HG02571 (cell line): ENCODE measurements around the gene LCE5A.
"Not testable (repeated sequence)": the region's sequence is repeated elsewhere in the genome, so short reads cannot be mapped to it uniquely, and the experiment has no call there.

ENCODE experiments used
- ATAC-seq: cut with Tn5 transposase; IDR thresholded peaks from one replicate; pipeline ENCODE4 v1.9.1; 2021; ENCODE audit warnings: mild to moderate bottlenecking, moderate library complexity; ENCODE audit not compliant: unreplicated experiment

The LCE5A gene

DNA sequence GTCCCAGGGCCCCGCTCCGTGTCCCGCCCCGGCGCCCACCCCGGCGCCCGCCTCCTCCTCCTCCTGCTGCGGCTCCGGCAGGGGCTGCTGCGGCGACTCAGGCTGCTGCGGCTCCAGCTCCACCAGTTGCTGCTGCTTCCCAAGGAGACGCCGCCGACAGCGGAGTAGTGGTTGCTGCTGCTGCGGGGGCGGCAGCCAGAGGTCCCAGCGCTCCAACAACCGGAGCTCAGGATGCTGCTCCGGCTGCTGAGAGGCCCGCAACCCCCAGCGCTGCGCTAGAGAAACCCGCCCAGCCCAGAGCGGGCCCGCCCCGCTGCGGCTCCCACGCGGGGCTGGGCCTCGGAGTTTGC lies 4.8 kb downstream of the LCE5A start:
- no peak for ATAC-seq

DNA sequence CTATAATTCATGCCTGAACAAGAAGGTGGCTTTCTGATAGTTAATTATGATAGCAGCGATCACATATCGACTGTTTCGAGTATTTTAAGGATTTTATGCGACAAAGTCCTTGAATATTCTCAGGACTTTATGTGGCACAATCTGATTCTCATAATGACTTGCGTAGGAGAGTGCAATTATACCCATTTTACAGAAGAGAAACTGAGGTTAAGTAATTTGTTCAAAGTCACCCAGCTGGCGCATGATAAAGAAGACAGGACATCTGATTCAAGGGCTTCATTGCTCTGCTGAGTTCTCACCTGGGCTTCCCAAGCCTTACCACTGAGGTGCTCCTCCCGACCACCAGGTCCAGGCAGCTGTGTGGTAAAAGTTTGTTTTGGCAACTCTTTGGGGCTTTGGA lies 5.5 kb downstream of the LCE5A start:
- no peak for ATAC-seq

- ATAC-seq: no peak
Observed at GRCh38 chr1:152517237-152517811, 6.7 kb downstream of the LCE5A start.

GRCh38 chr1:152519851-152520250 lies 9.2 kb downstream of the LCE5A start:
- ATAC-seq: no peak

DNA sequence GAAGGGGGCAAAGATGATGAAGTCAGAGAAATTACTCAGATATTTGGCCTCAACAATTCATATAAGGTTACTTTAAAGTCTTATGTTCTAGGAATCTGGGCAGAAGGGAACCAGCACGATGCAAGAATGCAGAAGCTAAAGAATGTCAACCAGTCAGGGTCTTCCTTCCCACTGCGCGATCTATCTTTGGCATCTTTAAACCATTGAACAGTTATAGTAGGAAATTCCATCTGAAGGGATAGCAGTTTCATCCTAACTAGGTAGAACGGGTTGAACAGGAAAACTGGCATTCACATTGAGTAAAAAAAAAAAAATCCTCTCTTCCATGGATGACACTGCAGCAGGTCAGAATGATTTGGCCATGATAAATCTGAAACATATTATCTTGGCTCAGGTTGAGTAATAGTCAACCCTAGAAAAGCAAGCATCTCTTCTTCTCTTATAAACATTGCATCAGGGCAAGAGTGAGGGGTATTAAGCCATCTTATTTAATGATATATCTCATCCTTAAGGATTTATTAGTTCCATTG lies 10.0 kb downstream of the LCE5A start:
- no peak for ATAC-seq

DNA sequence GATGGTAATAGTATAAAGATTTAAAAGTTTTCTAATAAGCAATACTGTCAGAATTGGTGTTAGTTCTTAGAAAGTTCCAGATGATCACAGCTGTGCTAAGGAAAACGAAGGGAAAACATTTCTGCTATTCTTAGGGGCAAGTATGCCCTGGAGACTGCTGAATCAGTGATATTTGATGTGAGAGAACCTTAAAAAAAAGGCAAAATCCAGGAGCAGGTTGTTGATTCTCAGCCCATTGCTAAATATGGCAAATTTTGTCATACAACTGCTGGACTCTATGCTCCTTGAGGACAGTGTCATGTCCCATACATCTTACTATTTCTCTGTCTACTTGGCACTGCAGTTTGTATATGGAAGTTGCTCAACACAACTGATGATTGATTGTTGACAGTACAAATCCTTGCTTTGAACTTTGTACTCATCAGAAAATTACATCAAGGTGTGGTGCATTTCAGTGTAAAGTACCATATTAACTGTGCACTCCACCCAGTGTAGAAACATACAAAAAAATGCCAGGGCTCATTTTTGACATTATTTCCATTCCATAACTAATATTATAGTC lies 14.6 kb downstream of the LCE5A start:
- no peak for ATAC-seq

DNA sequence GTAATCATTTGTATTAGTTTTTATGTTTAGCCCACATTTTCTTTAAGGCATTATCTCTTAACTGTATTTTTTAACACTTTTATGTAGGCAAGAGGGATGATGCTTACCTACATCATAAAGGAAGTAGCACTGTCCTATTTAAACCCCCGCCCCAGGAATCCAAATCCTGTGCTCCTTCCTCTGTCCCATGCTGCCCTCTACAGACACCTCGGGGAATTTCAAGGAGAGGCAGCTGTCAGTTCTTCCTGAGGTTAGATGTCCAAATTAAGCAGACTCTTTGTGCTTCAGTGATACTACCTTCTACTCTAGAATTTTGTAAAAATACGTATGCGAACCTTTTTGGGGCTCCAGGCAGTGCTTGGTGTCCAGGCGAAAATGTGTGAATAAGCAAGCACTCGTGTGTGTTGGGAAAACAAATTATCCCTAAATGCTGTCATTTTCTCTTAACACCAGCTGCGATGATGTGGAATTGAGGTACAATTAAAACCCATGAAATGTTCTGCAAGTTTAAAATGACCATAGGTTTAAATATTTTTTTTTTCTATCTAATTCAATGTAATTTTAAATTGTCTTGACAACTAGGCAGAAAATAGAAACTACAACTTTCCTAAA lies 22.8 kb downstream of the LCE5A start:
- no peak for ATAC-seq

- ATAC-seq: no peak
Observed at GRCh38 chr1:152535774-152536173, 25.2 kb downstream of the LCE5A start.

- ATAC-seq: no peak
Observed at GRCh38 chr1:152537496-152537895, 26.9 kb downstream of the LCE5A start.

- no peak for ATAC-seq
Observed at GRCh38 chr1:152539901-152540300, 29.3 kb downstream of the LCE5A start.

DNA sequence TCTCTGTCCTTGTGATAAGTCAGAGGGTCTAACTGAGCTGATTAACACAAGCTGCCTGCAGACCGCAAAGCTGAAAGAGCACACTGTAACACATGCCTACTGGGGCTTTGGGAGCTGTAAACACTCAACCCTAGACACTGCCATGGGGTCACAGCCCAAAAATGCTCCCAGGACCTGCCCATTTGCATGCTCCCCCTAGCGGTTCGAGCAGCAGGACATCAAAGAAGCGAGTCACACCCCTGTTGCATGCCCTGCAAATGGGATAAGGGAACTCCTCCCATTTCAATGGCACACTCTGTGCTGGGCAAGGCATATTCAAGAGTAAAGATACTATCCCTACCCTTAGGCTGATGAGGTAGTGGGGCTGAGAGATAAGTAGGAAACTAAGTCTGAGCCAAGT lies 33.2 kb downstream of the LCE5A start:
- ATAC-seq: no peak

GRCh38 chr1:152546704-152547103 lies 36.1 kb downstream of the LCE5A start:
- no peak for ATAC-seq

- ATAC-seq: not testable (repeated sequence)
Observed at GRCh38 chr1:152548358-152548757, 37.8 kb downstream of the LCE5A start.
